ENCODE results near the gene PTTG1.

GRCh38 chr5:160473681-160474080 is 52.0 kb downstream of the PTTG1 start:
- TF ChIP-seq CTCF (IDR thresholded peaks at IDR 0.05) (no peak), POLR2A (IDR thresholded peaks at IDR 0.05) (no peak)

Data from Peyer's patch (tissue), 4 donors.